GM06990 (cell line): ENCODE data around the gene ELK4.
"Not testable (repeated sequence)": the region's sequence is repeated elsewhere in the genome, so short reads cannot be mapped to it uniquely, and the experiment has no call there.

ENCODE experiments used
- DNase-seq: peaks from one replicate; pipeline ENCODE4 v3.0.0-alpha.2; 2011; ENCODE audit not compliant: insufficient read length; ENCODE audit errors: extremely low read depth
- H3K27me3 ChIP-seq: replicated peaks from 2 replicates; pipeline ENCODE4 v1.6.0; 2011; ENCODE audit warnings: low read length; ENCODE audit not compliant: control insufficient read depth, insufficient read depth
- H3K36me3 ChIP-seq: 2 replicates; pipeline ENCODE4 v1.5.1; 2011; ENCODE audit warnings: low read length; ENCODE audit not compliant: control insufficient read depth, insufficient read depth
- H3K4me3 ChIP-seq: replicated peaks from 2 replicates; pipeline ENCODE4 v1.5.1; 2011; ENCODE audit warnings: low read depth, mild to moderate bottlenecking, control low read depth, low read length
- TF ChIP-seq, protein P1 (sequence below): IDR thresholded peaks from 2 replicates; pipeline ENCODE4 v1.5.1; 2011; ENCODE audit warnings: low read length, control low read depth, mild to moderate bottlenecking, inconsistent platforms; ENCODE audit not compliant: insufficient read depth, poor library complexity, severe bottlenecking

Gene ELK4

GRCh38 chr1:205636732-205637131 lies 4.9 kb upstream of the ELK4 start:
- Histone ChIP-seq H3K4me3 (no peak overlapping the region), H3K36me3 (no peaks in the 10 kb centered on the region), H3K27me3 (no peaks in the 10 kb centered on the region)
- DNase-seq, result no peak
- TF ChIP-seq, protein P1, sequence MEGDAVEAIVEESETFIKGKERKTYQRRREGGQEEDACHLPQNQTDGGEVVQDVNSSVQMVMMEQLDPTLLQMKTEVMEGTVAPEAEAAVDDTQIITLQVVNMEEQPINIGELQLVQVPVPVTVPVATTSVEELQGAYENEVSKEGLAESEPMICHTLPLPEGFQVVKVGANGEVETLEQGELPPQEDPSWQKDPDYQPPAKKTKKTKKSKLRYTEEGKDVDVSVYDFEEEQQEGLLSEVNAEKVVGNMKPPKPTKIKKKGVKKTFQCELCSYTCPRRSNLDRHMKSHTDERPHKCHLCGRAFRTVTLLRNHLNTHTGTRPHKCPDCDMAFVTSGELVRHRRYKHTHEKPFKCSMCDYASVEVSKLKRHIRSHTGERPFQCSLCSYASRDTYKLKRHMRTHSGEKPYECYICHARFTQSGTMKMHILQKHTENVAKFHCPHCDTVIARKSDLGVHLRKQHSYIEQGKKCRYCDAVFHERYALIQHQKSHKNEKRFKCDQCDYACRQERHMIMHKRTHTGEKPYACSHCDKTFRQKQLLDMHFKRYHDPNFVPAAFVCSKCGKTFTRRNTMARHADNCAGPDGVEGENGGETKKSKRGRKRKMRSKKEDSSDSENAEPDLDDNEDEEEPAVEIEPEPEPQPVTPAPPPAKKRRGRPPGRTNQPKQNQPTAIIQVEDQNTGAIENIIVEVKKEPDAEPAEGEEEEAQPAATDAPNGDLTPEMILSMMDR, result no peak

DNA sequence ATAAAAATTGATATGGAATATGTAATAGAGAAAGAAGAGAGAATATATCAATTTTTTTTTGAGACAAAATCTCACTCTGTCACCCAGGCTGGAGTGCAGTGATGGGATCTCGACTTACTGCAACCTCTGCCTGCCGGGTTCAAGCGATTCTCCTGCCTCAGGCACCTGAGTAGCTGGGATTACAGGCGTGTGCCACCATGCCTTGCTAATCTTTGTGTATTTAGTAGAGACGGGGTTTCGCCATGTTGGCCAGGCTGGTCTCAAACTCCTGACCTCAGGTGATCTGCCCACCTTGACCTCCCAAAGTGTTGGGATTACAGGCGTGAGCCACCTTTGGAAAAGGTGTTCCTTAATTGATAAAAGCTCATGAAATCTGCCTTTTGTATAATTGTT lies 4.3 kb upstream of the ELK4 start:
- not testable (repeated sequence) for H3K4me3 ChIP-seq, H3K27me3 ChIP-seq, H3K36me3 ChIP-seq, DNase-seq

- TF ChIP-seq, protein P1, result no peak
- Histone ChIP-seq H3K27me3 (no peaks in the 10 kb centered on the region), H3K4me3 (no peak overlapping the region), H3K36me3 (no peaks in the 10 kb centered on the region)
- DNase-seq, result no peak
These were observed 1.7 kb upstream of the ELK4 start for GRCh38 chr1:205633421-205633976.

GRCh38 chr1:205632669-205633169 lies 908 bp upstream of the ELK4 start:
- Histone ChIP-seq H3K4me3 (no peak overlapping the region), H3K27me3 (no peaks in the 10 kb centered on the region), H3K36me3 (no peaks in the 10 kb centered on the region)
- TF ChIP-seq, protein P1, result no peak
- DNase-seq, result no peak

GRCh38 chr1:205631010-205631767 lies 622 bp downstream of the ELK4 start:
- peak; percentile 92 for DNase-seq

DNA sequence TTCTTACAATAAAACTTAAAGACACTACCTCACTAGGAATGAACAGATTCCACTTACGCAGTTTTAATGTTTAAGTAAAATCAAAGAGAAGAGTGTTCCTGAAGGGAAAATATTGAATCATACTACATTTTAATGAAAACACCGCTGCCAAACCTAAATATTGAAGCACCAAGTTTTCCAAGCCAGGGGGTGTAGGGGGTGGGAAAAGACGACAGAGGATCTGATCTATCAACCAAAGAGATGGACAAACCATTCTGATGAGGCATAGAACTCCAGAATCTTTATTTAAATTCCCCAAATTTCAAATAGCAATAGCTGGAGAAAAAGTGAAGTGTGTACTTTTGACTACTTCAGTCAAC lies 1.2 kb downstream of the ELK4 start:
- no peaks in the 10 kb centered on the region for H3K36me3 ChIP-seq
- TF ChIP-seq, protein P1, result no peak
- no peaks in the 10 kb centered on the region for H3K27me3 ChIP-seq
- H3K4me3 ChIP-seq, result peak overlapping the region; percentile 85
- no peak for DNase-seq

More at GRCh38 chr1:205631010-205631767, 622 bp downstream of the ELK4 start:
- peak overlapping the region; percentile 85 for H3K4me3 ChIP-seq
- no peaks in the 10 kb centered on the region for H3K36me3 ChIP-seq
- H3K27me3 ChIP-seq, result no peaks in the 10 kb centered on the region
- TF ChIP-seq, protein P1, result no peak
